Esophagus muscularis mucosa (tissue), 4 donors: ENCODE results near the gene ZNF598. TPM values are rescaled to one million over a fixed set of nuclear protein-coding genes. Genes with fewer than 3 reads are reported as not detected.

Experiments
- DNase-seq: peaks from one replicate; pipeline ENCODE4 v3.0.0-alpha.2; 2017; ENCODE audit errors: extremely low spot score
- H3K27ac ChIP-seq, 4 donors: fragments of 200-600 bp; sonication (generic); replicated peaks in 1 of 4; 1 replicate in 3 of 4; 2 replicates in 1 of 4; pipeline ENCODE4 v1.5.1; 2016 to 2019; ENCODE audit warnings: mild to moderate bottlenecking in 1 of 4
- H3K27me3 ChIP-seq, 4 donors: fragments of 200-600 bp; sonication (generic); one replicate each; pipeline versions ENCODE4 v1.5.1 to v1.6.0; 2016 to 2019
- H3K36me3 ChIP-seq, 4 donors: fragments of 200-600 bp; sonication (generic); one replicate each; pipeline ENCODE4 v1.5.1; 2016 to 2019
- H3K4me1 ChIP-seq, 4 donors: fragments of 200-600 bp; sonication (generic); one replicate each; pipeline ENCODE4 v1.5.1; 2016 to 2019
- H3K4me3 ChIP-seq, 4 donors: fragments of 200-600 bp; sonication (generic); 1 replicate in 2 of 4; 2 replicates in 2 of 4; pipeline ENCODE4 v1.5.1; 2016 to 2019; ENCODE audit warnings: mild to moderate bottlenecking in 4 of 4, moderate library complexity in 1 of 4
- H3K9me3 ChIP-seq, 4 donors: fragments of 200-600 bp; sonication (generic); 1 replicate in 3 of 4; 2 replicates in 1 of 4; pipeline ENCODE4 v1.5.1; 2016 to 2019
- CTCF ChIP-seq, 3 experiments: fragments of 200-600 bp in 2 of 3; fragments of 450-650 bp in 1 of 3; sonication (generic) in 2 of 3; IDR thresholded peaks; one replicate each; pipeline ENCODE4 v1.5.1; 2017 to 2019; ENCODE audit warnings: antibody characterized with exemption in 3 of 3, mild to moderate bottlenecking in 2 of 3, moderate library complexity in 1 of 3
- EP300 ChIP-seq: sonication (generic); formaldehyde crosslinking; IDR thresholded peaks from one replicate; pipeline ENCODE4 v1.6.1; 2017; ENCODE audit warnings: antibody characterized with exemption
- POLR2A ChIP-seq: fragments of 450-650 bp; IDR thresholded peaks from one replicate; pipeline ENCODE4 v1.6.1; 2017; ENCODE audit warnings: antibody characterized with exemption, moderate library complexity, mild to moderate bottlenecking, low read depth
- POLR2AphosphoS5 ChIP-seq, 2 donors: sonication (generic); formaldehyde crosslinking; IDR thresholded peaks; one replicate each; pipeline ENCODE4 v1.6.1; 2017; ENCODE audit warnings: antibody characterized with exemption in 2 of 2
- WGBS: methylation state at CpG from one replicate; pipeline ENCODE4 v1.1.5; 2018; 5-methylcytosine and 5-hydroxymethylcytosine counted together
- intact Hi-C: fragments of 100-400 bp; cut with DNase I; formaldehyde crosslinking; loops from one replicate; pipeline ENCODE4 v1.15.1; 2023
- total RNA-seq, 4 donors: library from RNA; depleted of rRNA; stranded (reverse); fragments of >200 nt; gene quantifications; one replicate each; pipeline versions ENCODE4 v1.1.0 to v1.2.1, GENCODE V29; 2016

The ZNF598 gene
- total RNA-seq, 4 donors from 2014 or later = 23.3 to 46.5 (median 34.9) TPM

GRCh38 chr16:2031081-2031577 is 21.5 kb upstream of the ZNF598 start:
- WGBS = 67% methylated on average over 5 of the region's 11 CpGs
- Histone ChIP-seq H3K9me3 (no peaks in the 10 kb centered on the region), H3K27me3 (no peaks in the 10 kb centered on the region), H3K4me3 (peak overlapping the region in 1 of 4 donors; percentile 18), H3K4me1 (peaks cover 44 to 86% (median 81%) of the 10 kb centered on the region in 4 donors), H3K27ac (peak overlapping the region; percentile 83 to 92 (median 86)), H3K36me3 (peaks cover 0 to 48% (median 18%) of the 10 kb centered on the region in 4 donors)
- intact Hi-C loops = no loop called here
- no peak for DNase-seq
- TF ChIP-seq CTCF (IDR thresholded peaks at IDR 0.05) (no peak), POLR2AphosphoS5 (IDR thresholded peaks at IDR 0.05) (peak in 1 of 2 donors; percentile 25)

GRCh38 chr16:2030036-2030435 is 20.4 kb upstream of the ZNF598 start:
- Histone ChIP-seq H3K4me3 (peak overlapping the region; percentile 78 to 87 (median 80)), H3K4me1 (peaks cover 40 to 85% (median 81%) of the 10 kb centered on the region in 4 donors), H3K27me3 (no peaks in the 10 kb centered on the region), H3K9me3 (no peaks in the 10 kb centered on the region), H3K36me3 (peaks cover 0 to 37% (median 18%) of the 10 kb centered on the region in 4 donors), H3K27ac (peak overlapping the region; percentile 29 to 92 (median 86))
- no peak for DNase-seq
- TF ChIP-seq POLR2A (no peak), CTCF (IDR thresholded peaks at IDR 0.05) (no peak), POLR2AphosphoS5 (IDR thresholded peaks at IDR 0.05) (no peak), EP300 (no peak)
- intact Hi-C loops = no loop called here
- WGBS = 81% methylated on average over 9 of the region's 11 CpGs

GRCh38 chr16:2029350-2029749 is 19.7 kb upstream of the ZNF598 start:
- Histone ChIP-seq H3K27ac (peak overlapping the region in 3 of 4 donors; percentile 26 to 83 (median 29)), H3K36me3 (peaks cover 0 to 32% (median 18%) of the 10 kb centered on the region in 4 donors), H3K4me1 (peaks cover 42 to 81% (median 79%) of the 10 kb centered on the region in 4 donors), H3K4me3 (peak overlapping the region; percentile 78 to 87 (median 80)), H3K9me3 (no peaks in the 10 kb centered on the region), H3K27me3 (no peaks in the 10 kb centered on the region)
- WGBS = no CpG with 5 or more reads among the region's 22 CpGs
- TF ChIP-seq CTCF (IDR thresholded peaks at IDR 0.05) = no peak
- DNase-seq = no peak
- intact Hi-C loops = no loop called here

GRCh38 chr16:2028620-2029220 is 19.1 kb upstream of the ZNF598 start:
- WGBS = 69% methylated on average over 8 of the region's 18 CpGs
- DNase-seq = no peak
- Histone ChIP-seq H3K9me3 (no peaks in the 10 kb centered on the region), H3K4me1 (peaks cover 43 to 82% (median 79%) of the 10 kb centered on the region in 4 donors), H3K27ac (peak overlapping the region in 2 of 4 donors; percentile 17 to 75), H3K36me3 (peaks cover 0 to 28% (median 18%) of the 10 kb centered on the region in 4 donors), H3K27me3 (no peaks in the 10 kb centered on the region), H3K4me3 (peak overlapping the region; percentile 78 to 87 (median 80))
- intact Hi-C loops = no loop called here
- TF ChIP-seq POLR2AphosphoS5 (IDR thresholded peaks at IDR 0.05) (no peak), CTCF (IDR thresholded peaks at IDR 0.05) (no peak)

GRCh38 chr16:2028146-2028545 is 18.5 kb upstream of the ZNF598 start:
- peaks cover 0 to 23% (median 18%) of the 10 kb centered on the region in 4 donors for H3K36me3 ChIP-seq
- DNase-seq = no peak
- TF ChIP-seq EP300 (no peak), POLR2A (no peak), CTCF (IDR thresholded peaks at IDR 0.05) (no peak), POLR2AphosphoS5 (IDR thresholded peaks at IDR 0.05) (no peak)
- intact Hi-C loops = no loop called here
- H3K27ac ChIP-seq = peak overlapping the region; percentile 1 to 75 (median 24)
- WGBS = 60% methylated on average over 1 of the region's 3 CpGs
- H3K27me3 ChIP-seq = no peaks in the 10 kb centered on the region
- H3K4me1 ChIP-seq = peaks cover 46 to 82% (median 79%) of the 10 kb centered on the region in 4 donors
- no peaks in the 10 kb centered on the region for H3K9me3 ChIP-seq
- H3K4me3 ChIP-seq = peak overlapping the region; percentile 78 to 87 (median 80)
